Kidney (tissue), 14 donors: ENCODE data around the gene AAK1. TPM values are rescaled to one million over a fixed set of nuclear protein-coding genes. Genes with fewer than 3 reads are reported as not detected.
A peak's percentile ranks its signal among the peaks of the same experiment; 100 is the strongest.

Experiments used
- DNase-seq, 5 donors: peaks; one replicate each; pipeline ENCODE4 v3.0.0-alpha.2; 2013 to 2020
- FAIRE-seq: peaks from 2 replicates; lab custom pipeline; 2012; peaks lifted over from hg19 to GRCh38; lab: Jason Lieb, UNC
- H3K27ac ChIP-seq, 2 donors: one replicate each; pipeline ENCODE4 v1.7.0; 2013; ENCODE audit warnings: low read depth in 2 of 2, low read length in 2 of 2, inconsistent platforms in 1 of 2
- H3K27me3 ChIP-seq: one replicate; pipeline ENCODE4 v1.7.1; 2013; ENCODE audit warnings: low read length, inconsistent platforms; ENCODE audit not compliant: control insufficient read depth, insufficient read depth
- H3K36me3 ChIP-seq, 3 donors: one replicate each; pipeline versions ENCODE4 v1.7.0 to v1.7.1; 2013; ENCODE audit warnings: low read length in 3 of 3, control low read depth in 1 of 3, inconsistent platforms in 1 of 3; ENCODE audit not compliant: insufficient read depth in 3 of 3, control insufficient read depth in 2 of 3
- H3K4me1 ChIP-seq, 3 donors: one replicate each; pipeline versions ENCODE4 v1.7.0 to v1.7.1; 2013; ENCODE audit warnings: low read length in 3 of 3, inconsistent platforms in 1 of 3, low read depth in 1 of 3; ENCODE audit not compliant: control insufficient read depth in 2 of 3, insufficient read depth in 2 of 3
- H3K4me3 ChIP-seq, 3 donors: one replicate each; pipeline versions ENCODE4 v1.7.0 to v1.8.1; 2013; ENCODE audit warnings: low read length in 3 of 3, control low read depth in 1 of 3, inconsistent platforms in 1 of 3
- H3K9ac ChIP-seq, 3 donors: one replicate each; pipeline versions ENCODE4 v1.7.0 to v1.7.1; 2013; ENCODE audit warnings: low read length in 3 of 3, control low read depth in 1 of 3, inconsistent platforms in 1 of 3
- H3K9me3 ChIP-seq, 3 donors: one replicate each; pipeline versions ENCODE4 v1.7.0 to v1.7.1; 2013; ENCODE audit warnings: low read length in 3 of 3, control low read depth in 1 of 3, inconsistent platforms in 1 of 3; ENCODE audit not compliant: control insufficient read depth in 2 of 3, insufficient read depth in 1 of 3
- CTCF ChIP-seq: IDR thresholded peaks from 3 replicates; pipeline ENCODE4 v1.5.1; 2012; ENCODE audit warnings: mild to moderate bottlenecking, moderate library complexity, borderline replicate concordance; ENCODE audit not compliant: insufficient read depth; ENCODE audit errors: extremely low read depth
- intact Hi-C: fragments of 100-400 bp; cut with DNase I; formaldehyde crosslinking; loops from one replicate; pipeline ENCODE4 v1.11.1; 2022
- polyA plus RNA-seq: library from polyadenylated mRNA; stranded (reverse); fragments of 350-450 nt; fragmentation: Illumina TruSeq; extraction: RNeasy Lipid Tissue Mini Kit (QIAGEN cat#74804); gene quantifications from one replicate; pipeline ENCODE4 v1.2.3, GENCODE V29; 2014; ENCODE audit warnings: low read depth, low replicate concordance; ENCODE audit not compliant: insufficient read depth
- total RNA-seq: library from RNA; stranded (reverse); fragmentation: NEBNext Ultra II Directional; extraction: Animal tissue kit (Norgen Biotek cat#: 25700); gene quantifications from one replicate; pipeline ENCODE4 v1.2.1, GENCODE V29; 2021
- donor health status: control.
- donor health status: control.
- donor health status: control.
- donor health status: control.
- donor health status: control.
- donor health status: DM: yes; HTN: yes; CAD: no.
- donor health status: Normal renal cell carcinoma (clear cell type).

The AAK1 gene
- total and polyA plus RNA-seq, 2 donors from 2014 or later, result 25.8 to 93.7 TPM

GRCh38 chr2:69538249-69538648, 105.3 kb downstream of the AAK1 start:
- no peak for FAIRE-seq
- intact Hi-C loops, result no loop called here

GRCh38 chr2:69535817-69536241, 107.7 kb downstream of the AAK1 start:
- FAIRE-seq, result no peak
- H3K36me3 ChIP-seq, result peaks cover 5 to 16% (median 14%) of the 10 kb centered on the region in 3 donors
- no peak for TF ChIP-seq CTCF
- peaks cover 0 to 3% (median 0%) of the 10 kb centered on the region in 3 donors for H3K4me1 ChIP-seq
- DNase-seq, result no peak
- H3K9ac ChIP-seq, result no peak overlapping the region
- no peak overlapping the region for H3K27ac ChIP-seq
- no peaks in the 10 kb centered on the region for H3K9me3 ChIP-seq
- H3K27me3 ChIP-seq, result no peaks in the 10 kb centered on the region
- intact Hi-C loops, result no loop called here
- H3K4me3 ChIP-seq, result no peak overlapping the region

More at GRCh38 chr2:69538249-69538648, 105.3 kb downstream of the AAK1 start:
- Histone ChIP-seq H3K4me1 (peaks cover 0 to 3% (median 0%) of the 10 kb centered on the region in 3 donors), H3K9me3 (no peaks in the 10 kb centered on the region), H3K27me3 (no peaks in the 10 kb centered on the region), H3K4me3 (no peak overlapping the region), H3K36me3 (peaks cover 3 to 12% (median 11%) of the 10 kb centered on the region in 3 donors), H3K27ac (no peak overlapping the region), H3K9ac (no peak overlapping the region)
- no peak for TF ChIP-seq CTCF
- no peak for DNase-seq

- no peak overlapping the region for H3K27ac ChIP-seq
- no peak overlapping the region for H3K4me3 ChIP-seq
- H3K27me3 ChIP-seq, result no peaks in the 10 kb centered on the region
- H3K36me3 ChIP-seq, result peaks cover 4 to 31% (median 19%) of the 10 kb centered on the region in 3 donors
- H3K9me3 ChIP-seq, result no peaks in the 10 kb centered on the region
- intact Hi-C loops, result no loop called here
- peaks cover 0 to 3% (median 0%) of the 10 kb centered on the region in 3 donors for H3K4me1 ChIP-seq
- no peak overlapping the region for H3K9ac ChIP-seq
- DNase-seq (no peak), FAIRE-seq (no peak)
- no peak for TF ChIP-seq CTCF
Observed at GRCh38 chr2:69531186-69531585, 112.4 kb downstream of the AAK1 start.

- TF ChIP-seq CTCF, result no peak
- Histone ChIP-seq H3K9me3 (no peaks in the 10 kb centered on the region), H3K27ac (no peak overlapping the region), H3K27me3 (no peaks in the 10 kb centered on the region), H3K9ac (no peak overlapping the region), H3K4me1 (no peaks in the 10 kb centered on the region), H3K36me3 (peaks cover 4 to 48% (median 27%) of the 10 kb centered on the region in 3 donors), H3K4me3 (no peak overlapping the region)
- DNase-seq, result peak in 1 of 5 donors; percentile 7
- no peak for FAIRE-seq
- intact Hi-C loops, result no loop called here
Observed at GRCh38 chr2:69529480-69529879, 114.1 kb downstream of the AAK1 start.
